B cell (primary cell): ENCODE data around the gene ZNF780A. TPM values are rescaled to one million over a fixed set of nuclear protein-coding genes. Genes with fewer than 3 reads are reported as not detected.
A peak's percentile ranks its signal among the peaks of the same experiment; 100 is the strongest.

Source experiments
- ATAC-seq: fragments of 200-7000 bp; cut with Tn5 transposase; one replicate; pipeline ENCODE4 v1.10.0; 2021; ENCODE audit warnings: low read depth, mild to moderate bottlenecking, moderate number of reproducible peaks, moderate library complexity
- CTCF ChIA-PET: fragments of 350-600 bp; sonication (Branson Sonifier 250); formaldehyde crosslinking; loops from one replicate; lab custom pipeline; 2021; ENCODE audit warnings: antibody characterized with exemption, inconsistent platforms; lab: Charles Lee
- POLR2A ChIA-PET: fragments of 350-600 bp; sonication (Branson Sonifier 250); formaldehyde crosslinking; loops from one replicate; lab custom pipeline; 2021; ENCODE audit warnings: antibody characterized with exemption; lab: Charles Lee
- DNase-seq: peaks from one replicate; pipeline ENCODE4 v3.0.0; 2013
- H2AFZ ChIP-seq: 2 replicates; pipeline ENCODE4 v1.6.1; 2012; ENCODE audit warnings: mild to moderate bottlenecking, low read depth, low read length; ENCODE audit not compliant: insufficient read depth, poor library complexity, severe bottlenecking
- H3K27ac ChIP-seq, 2 donors: 1 replicate in 1 of 2; 2 replicates in 1 of 2; pipeline ENCODE4 v1.5.1; 2012 to 2013; ENCODE audit warnings: low read length in 2 of 2, mild to moderate bottlenecking in 2 of 2, moderate library complexity in 1 of 2
- H3K27me3 ChIP-seq, 4 experiments: fragments of 200-600 bp in 1 of 4; sonication (generic) in 1 of 4; replicated peaks in 1 of 4; 1 replicate in 2 of 4; 2 replicates in 2 of 4; pipeline versions ENCODE4 v1.6.1 to v1.7.0; 2013 to 2016; ENCODE audit warnings: low read length in 3 of 4, mild to moderate bottlenecking in 2 of 4, mixed read lengths in 1 of 4, moderate library complexity in 1 of 4; ENCODE audit not compliant: insufficient read depth in 4 of 4, control insufficient read depth in 3 of 4; ENCODE audit errors: control extremely low read depth in 1 of 4
- H3K36me3 ChIP-seq, 2 experiments: replicated peaks in 1 of 2; 1 replicate in 1 of 2; 2 replicates in 1 of 2; pipeline versions ENCODE4 v1.6.1 to v1.7.1; 2013; ENCODE audit warnings: low read length in 1 of 2; ENCODE audit not compliant: insufficient read depth in 2 of 2, control insufficient read depth in 1 of 2; ENCODE audit errors: control extremely low read depth in 1 of 2, extremely low read depth in 1 of 2
- H3K4me1 ChIP-seq, 2 donors: fragments of 200-600 bp in 1 of 2; sonication (generic) in 1 of 2; 1 replicate in 1 of 2; 2 replicates in 1 of 2; pipeline versions ENCODE4 v1.5.1 to v1.6.1; 2013 to 2017; ENCODE audit warnings: low read length in 2 of 2; ENCODE audit not compliant: control insufficient read depth in 2 of 2, insufficient read depth in 2 of 2
- H3K4me2 ChIP-seq: replicated peaks from 2 replicates; pipeline ENCODE3; 2012; ENCODE audit warnings: mild to moderate bottlenecking, low read depth, low read length; ENCODE audit not compliant: poor library complexity, severe bottlenecking
- H3K4me3 ChIP-seq, 5 experiments: fragments of 200-600 bp in 1 of 5; sonication (generic) in 1 of 5; 1 replicate in 3 of 5; 2 replicates in 2 of 5; pipeline versions ENCODE4 v1.5.1 to v1.7.0; 2011 to 2016; ENCODE audit warnings: low read length in 4 of 5, mild to moderate bottlenecking in 4 of 5, low read depth in 2 of 5, control low read depth in 1 of 5, moderate library complexity in 1 of 5; ENCODE audit not compliant: insufficient read depth in 1 of 5; ENCODE audit errors: control extremely low read depth in 1 of 5, extremely low read depth in 1 of 5
- H3K79me2 ChIP-seq: fragments of 200-600 bp; sonication (generic); one replicate; pipeline ENCODE4 v1.6.0; 2016; ENCODE audit warnings: low read length; ENCODE audit not compliant: control insufficient read depth, insufficient read depth
- H3K9ac ChIP-seq: fragments of 200-600 bp; sonication (generic); 2 replicates; pipeline ENCODE4 v1.6.1; 2017; ENCODE audit warnings: mild to moderate bottlenecking, low read length, moderate library complexity
- H3K9me3 ChIP-seq, 3 donors: one replicate each; pipeline versions ENCODE4 v1.6.1 to v1.7.1; 2013; ENCODE audit warnings: low read length in 2 of 3; ENCODE audit not compliant: control insufficient read depth in 2 of 3, insufficient read depth in 1 of 3; ENCODE audit errors: control extremely low read depth in 1 of 3
- H4K20me1 ChIP-seq: 2 replicates; pipeline ENCODE4 v1.6.0; 2012; ENCODE audit warnings: mild to moderate bottlenecking, low read length; ENCODE audit not compliant: insufficient read depth, control insufficient read depth, poor library complexity, severe bottlenecking
- H3K27ac Mint-ChIP-seq: one replicate; pipeline ENCODE4 v1.8.0; 2021; ENCODE audit warnings: mixed read lengths
- H3K27me3 Mint-ChIP-seq: one replicate; pipeline ENCODE4 v1.8.0; 2021; ENCODE audit warnings: mixed read lengths
- H3K4me1 Mint-ChIP-seq: one replicate; pipeline ENCODE4 v1.8.0; 2021; ENCODE audit warnings: mixed read lengths
- H3K4me3 Mint-ChIP-seq: one replicate; pipeline ENCODE4 v1.8.0; 2021; ENCODE audit warnings: mixed read lengths
- H3K9me3 Mint-ChIP-seq: one replicate; pipeline ENCODE4 v1.8.0; 2022; ENCODE audit warnings: mixed read lengths; ENCODE audit not compliant: insufficient read depth
- EZH2 ChIP-seq: IDR thresholded peaks from 2 replicates; pipeline ENCODE4 v1.6.1; 2012; ENCODE audit warnings: borderline replicate concordance, low read depth, mild to moderate bottlenecking, moderate library complexity, low read length; ENCODE audit not compliant: insufficient read depth, poor library complexity, severe bottlenecking
- WGBS: methylation state at CpG from one replicate; pipeline ENCODE4 v1.1.5; 2013; ENCODE audit warnings: missing lambda C conversion rate; ENCODE audit not compliant: insufficient coverage; 5-methylcytosine and 5-hydroxymethylcytosine counted together
- intact Hi-C: fragments of 100-400 bp; cut with micrococcal nuclease; formaldehyde crosslinking; loops from one replicate; pipeline ENCODE4 v1.10.0; 2022
- polyA plus RNA-seq: library from polyadenylated mRNA; depleted of rRNA; stranded (reverse); fragments of >200 nt; gene quantifications from 2 replicates; pipeline ENCODE4 v1.2.3, GENCODE V29; 2012
- total RNA-seq, 2 donors: library from RNA; stranded (reverse); fragments of 120-200 nt in 1 of 2; gene quantifications; 1 replicate in 1 of 2; 2 replicates in 1 of 2; pipeline versions ENCODE4 v1.2.3 to v1.2.4, GENCODE V29; 2013 to 2022
- TF ChIP-seq, protein P1 (sequence below): fragments of 200-600 bp; IDR thresholded peaks from one replicate; pipeline ENCODE4 v1.8.0; 2022; ENCODE audit warnings: antibody characterized with exemption, mild to moderate bottlenecking

ZNF780A gene
- total and polyA plus RNA-seq, 2 donors (not counting 1 experiment from before 2014, with no cell fraction given), result 9.2 to 32.8 TPM

DNA sequence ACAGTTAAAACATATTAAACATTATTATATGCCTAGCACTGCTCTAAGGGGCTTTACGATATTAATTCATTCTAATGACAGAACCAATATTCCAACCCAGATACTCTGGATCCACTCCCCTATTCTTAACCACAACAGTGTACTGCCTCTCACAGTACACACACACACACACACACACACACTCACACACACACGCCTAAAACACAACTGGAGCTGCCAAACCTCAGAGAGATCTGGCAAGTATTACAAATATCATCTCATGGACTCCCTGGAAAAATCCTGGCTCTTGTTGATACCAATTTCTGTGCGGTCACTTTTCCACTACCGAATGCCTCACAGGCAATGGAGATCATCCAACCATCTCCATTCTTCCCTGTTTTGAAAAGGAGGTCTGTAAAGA is 1.3 kb downstream of the ZNF780A start:
- H3K27me3 Mint-ChIP-seq, result peaks cover 10% of the 10 kb centered on the region
- peak overlapping the region; percentile 99 for H3K4me3 Mint-ChIP-seq
- TF ChIP-seq EZH2, result no peak
- TF ChIP-seq, protein P1, sequence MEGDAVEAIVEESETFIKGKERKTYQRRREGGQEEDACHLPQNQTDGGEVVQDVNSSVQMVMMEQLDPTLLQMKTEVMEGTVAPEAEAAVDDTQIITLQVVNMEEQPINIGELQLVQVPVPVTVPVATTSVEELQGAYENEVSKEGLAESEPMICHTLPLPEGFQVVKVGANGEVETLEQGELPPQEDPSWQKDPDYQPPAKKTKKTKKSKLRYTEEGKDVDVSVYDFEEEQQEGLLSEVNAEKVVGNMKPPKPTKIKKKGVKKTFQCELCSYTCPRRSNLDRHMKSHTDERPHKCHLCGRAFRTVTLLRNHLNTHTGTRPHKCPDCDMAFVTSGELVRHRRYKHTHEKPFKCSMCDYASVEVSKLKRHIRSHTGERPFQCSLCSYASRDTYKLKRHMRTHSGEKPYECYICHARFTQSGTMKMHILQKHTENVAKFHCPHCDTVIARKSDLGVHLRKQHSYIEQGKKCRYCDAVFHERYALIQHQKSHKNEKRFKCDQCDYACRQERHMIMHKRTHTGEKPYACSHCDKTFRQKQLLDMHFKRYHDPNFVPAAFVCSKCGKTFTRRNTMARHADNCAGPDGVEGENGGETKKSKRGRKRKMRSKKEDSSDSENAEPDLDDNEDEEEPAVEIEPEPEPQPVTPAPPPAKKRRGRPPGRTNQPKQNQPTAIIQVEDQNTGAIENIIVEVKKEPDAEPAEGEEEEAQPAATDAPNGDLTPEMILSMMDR, result no peak
- H3K27me3 ChIP-seq, result peaks cover 0 to 6% (median 0%) of the 10 kb centered on the region in 4 experiments
- no peaks in the 10 kb centered on the region for H3K9me3 ChIP-seq
- peak overlapping the region; percentile 76 for H3K4me2 ChIP-seq
- peaks cover 12 to 16% of the 10 kb centered on the region in 2 donors for H3K4me1 ChIP-seq
- peaks cover 3% of the 10 kb centered on the region for H3K9me3 Mint-ChIP-seq
- WGBS, result 79% methylated on average over 2 of the region's 4 CpGs
- intact Hi-C loops, result no loop called here
- ATAC-seq (no peak), DNase-seq (no peak)
- peak overlapping the region; percentile 80 for H3K9ac ChIP-seq
- peaks cover 37% of the 10 kb centered on the region for H3K4me1 Mint-ChIP-seq
- H2AFZ ChIP-seq, result peak overlapping the region; percentile 95
- ChIA-PET POLR2A (interaction anchor here (0.5 to 0.6 kb wide), 2 partner anchors 33 to 101 kb away, joined by 4 to 5 read pairs; no protein-coding TSS in a partner anchor), CTCF (interaction anchor here (2.2 kb wide), 1 partner anchor 10 kb away, joined by 5 read pairs; no protein-coding TSS in a partner anchor)
- H4K20me1 ChIP-seq, result no peaks in the 10 kb centered on the region
- H3K4me3 ChIP-seq, result peak overlapping the region in 2 of 5 experiments; percentile 85 to 86
- H3K27ac Mint-ChIP-seq, result peak overlapping the region; percentile 99
- H3K36me3 ChIP-seq, result peaks cover 4 to 5% of the 10 kb centered on the region in 2 experiments
- H3K79me2 ChIP-seq, result peaks cover 26% of the 10 kb centered on the region
- peak overlapping the region in 1 of 2 donors; percentile 86 for H3K27ac ChIP-seq

DNA sequence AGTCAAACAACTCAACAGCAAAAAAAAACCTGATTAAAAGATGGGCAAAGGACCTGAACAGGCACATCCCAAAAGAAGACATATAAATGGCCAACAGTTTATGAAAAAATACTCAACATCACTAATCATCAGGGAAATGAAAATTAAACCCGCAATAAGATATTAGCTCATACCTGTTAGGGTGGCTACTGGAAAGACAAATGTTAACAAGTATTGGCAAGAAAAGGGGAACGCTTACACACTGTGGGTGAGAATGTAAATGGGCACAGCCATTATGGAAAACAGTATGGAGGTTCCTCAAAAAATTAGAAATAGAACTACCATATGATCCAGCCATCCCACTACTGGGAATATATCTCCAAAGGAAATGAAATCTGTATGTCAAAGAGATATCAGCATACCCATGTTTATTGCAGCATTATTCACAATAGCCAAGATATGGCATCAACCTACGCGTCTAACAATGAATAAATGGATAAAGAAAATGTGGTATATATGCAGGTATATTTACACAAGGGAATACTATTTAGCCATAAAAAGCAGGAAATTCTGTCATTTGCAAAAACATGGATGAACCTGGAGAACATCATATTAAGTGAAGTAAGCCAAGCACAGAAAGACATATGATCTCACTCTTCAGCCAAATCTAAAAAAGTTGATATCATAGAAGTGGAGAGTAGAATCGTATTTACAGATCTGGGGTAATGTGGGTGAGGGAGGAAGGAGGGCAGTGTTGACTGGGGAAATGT is 2.3 kb downstream of the ZNF780A start:
- H2AFZ ChIP-seq, result no peak overlapping the region
- H3K27me3 ChIP-seq, result peaks cover 0 to 2% (median 0%) of the 10 kb centered on the region in 4 experiments
- H3K4me3 Mint-ChIP-seq, result peak overlapping the region; percentile 33
- H3K27ac Mint-ChIP-seq, result no peak overlapping the region
- peaks cover 3% of the 10 kb centered on the region for H3K9me3 Mint-ChIP-seq
- no peaks in the 10 kb centered on the region for H3K9me3 ChIP-seq
- peaks cover 5% of the 10 kb centered on the region for H3K27me3 Mint-ChIP-seq
- TF ChIP-seq, protein P1, result no peak
- TF ChIP-seq EZH2, result no peak
- intact Hi-C loops, result no loop called here
- ChIA-PET CTCF (no interaction called here), POLR2A (no interaction called here)
- peaks cover 26% of the 10 kb centered on the region for H3K79me2 ChIP-seq
- WGBS, result no CpG with 5 or more reads among the region's 5 CpGs
- no peak overlapping the region for H3K4me3 ChIP-seq
- no peak overlapping the region for H3K9ac ChIP-seq
- ATAC-seq (no peak), DNase-seq (no peak)
- no peak overlapping the region for H3K27ac ChIP-seq
- H3K4me1 Mint-ChIP-seq, result peaks cover 37% of the 10 kb centered on the region
- H3K4me2 ChIP-seq, result peak overlapping the region; percentile 76
- H4K20me1 ChIP-seq, result no peaks in the 10 kb centered on the region
- H3K36me3 ChIP-seq, result peaks cover 4 to 11% of the 10 kb centered on the region in 2 experiments
- peaks cover 12 to 16% of the 10 kb centered on the region in 2 donors for H3K4me1 ChIP-seq
